ENCODE results near the gene SPATA31C2.
"Not testable (repeated sequence)": the region's sequence is repeated elsewhere in the genome, so short reads cannot be mapped to it uniquely, and the experiment has no call there.

Gene SPATA31C2

DNA sequence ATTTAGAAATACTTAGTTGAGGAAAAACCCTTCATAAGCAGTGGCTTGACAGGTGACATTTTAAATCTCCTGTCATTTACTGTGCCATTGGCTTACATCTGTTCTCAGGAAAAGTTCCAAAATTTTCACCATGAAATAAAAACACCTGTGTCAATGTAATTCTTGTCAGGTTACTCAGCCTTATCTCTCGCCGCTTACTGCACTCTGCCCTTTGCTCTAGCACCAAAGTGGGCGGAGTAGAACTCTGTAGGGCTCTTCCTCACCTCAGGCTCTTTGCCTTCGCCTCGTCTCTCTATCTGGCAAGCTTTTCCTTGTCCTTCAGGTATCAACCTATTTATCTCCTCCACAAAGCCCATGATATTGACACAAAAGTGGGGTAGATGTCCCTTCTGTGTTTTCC, 20.2 kb downstream of the SPATA31C2 start:
- DNase-seq, result not testable (repeated sequence)

DNA sequence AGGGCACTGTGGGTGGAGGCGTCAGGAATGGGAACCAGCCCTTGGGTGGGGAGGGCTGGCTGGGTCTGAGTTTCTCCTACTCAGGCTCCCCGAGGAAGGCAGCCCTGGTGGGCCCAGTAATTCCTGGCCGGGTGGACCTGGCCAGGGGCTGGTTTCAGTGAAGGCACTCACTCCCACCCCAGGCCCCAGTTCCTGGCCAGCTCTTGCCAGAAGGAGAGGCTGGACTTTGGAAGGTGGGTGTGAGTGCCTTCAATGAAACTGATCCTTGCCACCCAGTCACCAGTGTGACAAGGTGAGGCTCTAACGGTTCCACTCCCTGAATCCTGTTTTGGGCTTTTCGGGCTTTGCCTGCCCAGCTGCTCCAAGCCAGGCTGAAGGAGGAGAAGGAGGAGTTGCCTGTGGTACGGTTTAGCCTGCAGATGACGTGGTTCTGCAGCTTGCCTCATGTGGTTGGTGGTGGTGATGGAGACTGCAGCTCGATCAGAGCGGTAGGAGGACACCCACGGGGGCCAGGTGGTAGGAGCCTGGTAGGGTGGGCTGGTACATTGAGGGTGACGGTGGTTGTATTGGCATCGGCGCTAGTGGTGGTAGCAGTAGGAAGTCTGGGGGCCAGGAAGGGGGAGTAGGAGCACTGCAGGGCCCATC, 23.2 kb downstream of the SPATA31C2 start:
- not testable (repeated sequence) for DNase-seq

GRCh38 chr9:88114283-88114967, 23.9 kb downstream of the SPATA31C2 start:
- DNase-seq, result not testable (repeated sequence)

DNA sequence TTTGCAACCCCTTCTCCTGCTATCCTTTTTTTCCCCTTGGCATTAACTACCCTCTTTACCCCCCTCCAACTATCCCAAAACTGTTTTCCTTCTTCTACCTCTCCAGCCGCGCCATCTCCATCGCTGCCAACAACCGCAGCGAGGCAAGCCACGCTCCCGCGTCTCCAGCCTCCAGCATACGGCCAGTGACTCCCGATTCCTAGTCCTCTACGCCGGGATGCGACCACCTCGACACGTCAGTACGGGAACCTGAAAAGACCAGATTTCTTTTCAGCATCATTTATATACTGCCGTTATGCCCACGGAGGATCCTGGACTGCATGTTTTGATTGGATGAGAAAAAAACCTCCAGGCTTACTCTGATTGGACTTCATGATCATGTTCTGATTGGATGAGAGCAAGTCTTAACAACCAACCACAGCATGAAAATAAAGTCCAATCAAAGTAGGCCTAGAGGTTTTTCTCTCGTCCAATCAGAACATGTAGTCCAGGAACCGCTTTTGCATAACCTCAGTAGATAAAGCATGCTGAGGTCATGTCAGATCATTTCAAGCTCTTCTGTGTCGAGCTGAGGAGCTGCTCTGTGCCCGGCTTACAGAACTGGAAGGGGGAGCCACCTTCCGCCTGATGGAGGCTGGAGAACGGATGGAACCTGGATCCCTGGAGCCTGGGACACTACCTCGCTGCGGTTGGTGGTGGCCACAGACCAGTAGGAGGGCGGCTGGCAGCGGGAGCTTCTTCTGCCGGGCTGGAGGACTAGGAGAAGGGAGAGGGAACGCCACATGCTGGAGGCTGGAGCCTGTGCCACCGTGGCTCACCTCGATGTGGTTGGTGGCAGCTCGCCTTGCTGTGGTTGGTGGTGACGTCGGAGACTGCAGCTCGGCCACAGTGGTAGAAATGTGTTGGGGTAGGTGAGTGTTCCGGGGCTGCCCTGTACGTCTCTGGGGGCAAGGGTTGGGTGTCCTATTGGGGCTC, 24.8 kb downstream of the SPATA31C2 start:
- DNase-seq, result not testable (repeated sequence)

DNA sequence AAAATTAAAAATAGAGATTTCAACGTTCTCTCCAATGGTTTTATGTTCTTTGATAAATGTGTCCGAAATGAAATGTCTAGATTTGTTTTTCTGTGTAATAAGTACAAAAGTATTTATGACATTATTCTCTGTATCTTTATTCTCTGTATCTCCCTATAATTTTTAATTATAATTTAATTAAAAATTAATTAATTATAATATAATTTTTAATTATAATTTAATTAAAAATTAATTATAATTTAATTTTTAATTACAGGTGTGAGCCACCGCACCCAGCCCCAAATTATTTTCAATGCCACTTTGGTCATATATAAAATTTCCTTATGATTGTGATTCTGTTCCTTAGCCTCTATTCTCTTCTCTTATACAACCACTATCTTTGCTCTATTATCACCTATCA, 28.2 kb downstream of the SPATA31C2 start:
- no peak for DNase-seq

DNA sequence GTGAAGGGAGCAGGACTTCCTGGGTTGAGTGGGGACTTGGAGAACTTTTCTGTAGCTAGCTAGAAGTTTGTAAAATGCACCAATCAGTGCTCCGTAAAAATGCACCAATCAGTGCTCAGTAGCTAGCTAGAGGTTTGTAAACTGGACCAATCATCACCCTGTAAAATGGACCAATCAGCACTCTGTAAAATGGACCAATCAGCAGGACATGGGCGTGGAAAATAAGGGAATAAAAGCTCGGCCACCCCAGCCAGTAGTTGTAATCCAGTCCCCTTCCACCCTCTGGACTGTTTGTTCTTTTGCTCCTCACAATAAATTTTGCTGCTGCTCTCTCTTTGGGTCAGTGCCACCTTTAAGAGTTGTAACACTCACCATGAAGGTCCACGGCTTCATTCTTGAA, 29.5 kb downstream of the SPATA31C2 start:
- DNase-seq, result no peak

DNA sequence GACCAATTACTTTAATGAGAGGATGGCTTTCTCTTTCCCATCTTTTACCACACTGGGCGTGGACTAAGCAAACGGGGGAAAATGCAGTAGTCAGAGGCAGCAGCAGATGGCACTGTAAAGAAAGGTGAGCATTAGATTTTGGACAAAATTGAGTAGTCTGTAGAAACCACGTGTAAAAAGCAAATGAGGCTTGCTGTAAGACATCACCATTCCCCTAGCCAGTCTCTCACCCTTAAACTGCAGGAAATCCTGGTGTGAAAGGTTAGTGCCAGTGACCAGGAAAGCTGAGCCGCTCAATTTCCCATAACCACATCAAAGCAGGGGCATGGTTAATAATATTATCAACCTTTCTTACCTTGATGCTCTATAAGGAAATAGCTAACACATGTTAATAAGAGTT, 31.8 kb downstream of the SPATA31C2 start:
- DNase-seq, result no peak

GRCh38 chr9:88092797-88093331, 45.4 kb downstream of the SPATA31C2 start:
- DNase-seq, result no peak

- no peak for DNase-seq
These were observed 48.1 kb downstream of the SPATA31C2 start for GRCh38 chr9:88090151-88090581.

DNA sequence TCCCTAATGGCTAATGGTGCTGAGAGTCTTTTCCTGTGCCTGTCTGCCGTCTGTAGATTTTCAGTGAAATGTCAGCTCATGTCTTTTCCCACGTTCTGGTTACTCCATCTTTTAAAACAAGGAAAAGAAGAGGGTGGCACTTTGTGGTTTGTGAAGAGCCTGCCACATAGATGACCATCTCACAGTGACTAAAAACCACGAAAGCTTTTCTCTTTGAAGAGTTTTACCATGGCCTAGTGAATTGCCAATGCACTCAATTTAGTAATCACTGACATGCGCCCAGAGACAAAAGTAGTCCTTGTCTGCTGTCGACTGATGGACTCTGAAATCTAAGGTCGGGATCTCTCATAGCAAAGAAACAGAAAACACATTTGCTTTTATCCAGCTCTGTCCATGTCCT, 50.4 kb downstream of the SPATA31C2 start:
- no peak for DNase-seq

GRCh38 chr9:88085476-88085875, 52.8 kb downstream of the SPATA31C2 start:
- DNase-seq, result no peak

DNA sequence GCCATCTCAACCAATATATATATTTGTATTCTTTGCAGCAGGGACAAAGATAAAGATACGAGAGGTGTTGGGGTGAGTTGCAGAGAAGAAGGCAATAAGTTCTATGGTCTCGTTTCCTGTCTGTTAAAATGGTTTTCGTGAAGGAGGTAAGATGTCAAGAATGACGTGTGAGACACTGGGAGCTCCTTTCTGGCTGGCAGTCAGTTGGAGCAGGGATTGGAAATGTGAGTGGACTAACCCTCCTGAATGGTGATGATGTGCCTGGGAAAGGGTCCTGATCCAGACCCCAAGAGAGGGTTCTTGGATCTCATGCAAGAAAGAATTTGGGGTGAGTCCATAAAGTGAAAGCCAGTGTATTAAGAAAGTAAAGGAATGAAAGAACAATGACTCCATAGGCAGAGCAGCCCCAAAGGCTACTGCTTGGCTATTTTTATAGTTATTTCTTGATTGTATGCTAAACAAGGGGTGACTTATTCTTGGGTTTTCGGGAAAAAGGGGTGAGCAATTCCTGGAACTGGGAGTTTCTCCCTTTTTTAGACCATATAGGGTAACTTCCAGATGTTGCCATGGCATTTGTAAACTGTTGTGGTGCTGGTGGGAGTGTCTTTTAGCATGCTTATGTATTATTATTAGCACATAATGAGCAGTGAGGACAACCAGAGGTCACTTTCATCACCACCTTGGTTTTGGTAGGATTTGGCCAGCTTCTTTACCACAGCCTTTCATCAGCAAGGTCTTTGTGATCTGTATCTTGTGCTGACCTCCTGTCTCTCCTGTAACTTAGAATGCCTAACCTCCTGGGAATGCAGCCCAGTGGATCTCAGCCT, 53.7 kb downstream of the SPATA31C2 start:
- DNase-seq, result no peak

All from CD4-positive, alpha-beta T cell treated with Interferon gamma for 1 hour (primary cell).